Stimulated activated naive CD8-positive, alpha-beta T cell treated with anti-CD3 and anti-CD28 coated beads, Interleukin-15, amount 100 ng/mL, for 72 hours (primary cell): Measurements from ENCODE around the gene SPPL2A.
A peak's percentile ranks its signal among the peaks of the same experiment; 100 is the strongest.
"Not testable (repeated sequence)": the region's sequence is repeated elsewhere in the genome, so short reads cannot be mapped to it uniquely, and the experiment has no call there.

Experiments used
- ATAC-seq: fragments of 150-1000 bp; cut with Tn5 transposase; 2 replicates; pipeline ENCODE4 v1.10.0; 2021; ENCODE audit warnings: mild to moderate bottlenecking, moderate library complexity
- DNase-seq, 2 donors: peaks; one replicate each; pipeline ENCODE4 v3.0.0; 2021 to 2022
- H3K27ac Mint-ChIP-seq, 2 donors: one replicate each; pipeline ENCODE4 v1.8.0; 2022; ENCODE audit warnings: mild to moderate bottlenecking in 2 of 2, mixed read lengths in 2 of 2, moderate library complexity in 2 of 2
- H3K27me3 Mint-ChIP-seq: one replicate; pipeline ENCODE4 v1.8.0; 2022; ENCODE audit warnings: mixed read lengths
- H3K4me1 Mint-ChIP-seq: one replicate; pipeline ENCODE4 v1.8.0; 2022; ENCODE audit warnings: mild to moderate bottlenecking, mixed read lengths
- H3K4me3 Mint-ChIP-seq, 2 donors: one replicate each; pipeline ENCODE4 v1.8.0; 2022; ENCODE audit warnings: mild to moderate bottlenecking in 2 of 2, mixed read lengths in 2 of 2, moderate library complexity in 1 of 2
- H3K9me3 Mint-ChIP-seq, 2 donors: one replicate each; pipeline ENCODE4 v1.8.0; 2022; ENCODE audit warnings: mixed read lengths in 2 of 2

SPPL2A gene

GRCh38 chr15:50765195-50765967 lies at the start of gene SPPL2A:
TSS of gene SPPL2A (minus strand) at chr15:50765706. CDS start at chr15:50765533, 173 bp downstream.
- Mint-ChIP-seq H3K9me3 (no peaks in the 10 kb centered on the region), H3K4me1 (peaks cover 75% of the 10 kb centered on the region)

GRCh38 chr15:50814634-50815033 lies 49.1 kb upstream of the SPPL2A start:
- Mint-ChIP-seq H3K9me3 (no peaks in the 10 kb centered on the region), H3K27ac (no peak overlapping the region), H3K27me3 (no peaks in the 10 kb centered on the region), H3K4me3 (no peak overlapping the region), H3K4me1 (no peaks in the 10 kb centered on the region)
- DNase-seq (no peak), ATAC-seq (no peak)

More at GRCh38 chr15:50765195-50765967, at the start of gene SPPL2A:
- ATAC-seq = peak; percentile 97
- no peaks in the 10 kb centered on the region for H3K27me3 Mint-ChIP-seq
- peak within 1 kb of the TSS; percentile 98 for H3K27ac Mint-ChIP-seq
- H3K4me3 Mint-ChIP-seq = peak within 1 kb of the TSS; percentile 86 to 94
- DNase-seq = peak; percentile 86

GRCh38 chr15:50813865-50814264 lies 48.4 kb upstream of the SPPL2A start:
- no peaks in the 10 kb centered on the region for H3K4me1 Mint-ChIP-seq
- no peak overlapping the region for H3K27ac Mint-ChIP-seq
- H3K27me3 Mint-ChIP-seq = peaks cover 3% of the 10 kb centered on the region
- no peaks in the 10 kb centered on the region for H3K9me3 Mint-ChIP-seq
- DNase-seq (no peak), ATAC-seq (no peak)
- H3K4me3 Mint-ChIP-seq = no peak overlapping the region

GRCh38 chr15:50813089-50813488 lies 47.6 kb upstream of the SPPL2A start:
- ATAC-seq (no peak), DNase-seq (no peak)
- Mint-ChIP-seq H3K4me3 (no peak overlapping the region), H3K27ac (no peak overlapping the region), H3K4me1 (no peaks in the 10 kb centered on the region), H3K27me3 (peaks cover 7% of the 10 kb centered on the region), H3K9me3 (no peaks in the 10 kb centered on the region)

GRCh38 chr15:50812181-50812506 lies 46.6 kb upstream of the SPPL2A start:
- not testable (repeated sequence) for H3K9me3 Mint-ChIP-seq, H3K27me3 Mint-ChIP-seq

GRCh38 chr15:50811461-50812180 lies 46.1 kb upstream of the SPPL2A start:
- H3K27me3 Mint-ChIP-seq, H3K27ac Mint-ChIP-seq, DNase-seq, H3K9me3 Mint-ChIP-seq, H3K4me3 Mint-ChIP-seq, H3K4me1 Mint-ChIP-seq, ATAC-seq: not testable (repeated sequence)

More at GRCh38 chr15:50812181-50812506, 46.6 kb upstream of the SPPL2A start:
- not testable (repeated sequence) for DNase-seq, H3K4me1 Mint-ChIP-seq, H3K27ac Mint-ChIP-seq, H3K4me3 Mint-ChIP-seq, ATAC-seq

GRCh38 chr15:50810128-50810527 lies 44.6 kb upstream of the SPPL2A start:
- H3K27ac Mint-ChIP-seq = no peak overlapping the region
- DNase-seq (no peak), ATAC-seq (no peak)
- H3K4me3 Mint-ChIP-seq = no peak overlapping the region
- H3K27me3 Mint-ChIP-seq = peaks cover 7% of the 10 kb centered on the region
- no peaks in the 10 kb centered on the region for H3K9me3 Mint-ChIP-seq
- H3K4me1 Mint-ChIP-seq = no peaks in the 10 kb centered on the region

- Mint-ChIP-seq H3K4me1 (no peaks in the 10 kb centered on the region), H3K27ac (no peak overlapping the region), H3K4me3 (no peak overlapping the region), H3K9me3 (no peaks in the 10 kb centered on the region), H3K27me3 (peaks cover 7% of the 10 kb centered on the region)
- no peak for DNase-seq
- ATAC-seq = no peak
Measured at GRCh38 chr15:50808728-50809127, 43.2 kb upstream of the SPPL2A start.

GRCh38 chr15:50803479-50804180 lies 38.1 kb upstream of the SPPL2A start:
- Mint-ChIP-seq H3K4me3 (no peak overlapping the region), H3K27ac (peak overlapping the region in 1 of 2 donors; percentile 35)

GRCh38 chr15:50800715-50801114 lies 35.2 kb upstream of the SPPL2A start:
- Mint-ChIP-seq H3K27me3 (no peaks in the 10 kb centered on the region), H3K4me3 (no peak overlapping the region), H3K27ac (no peak overlapping the region), H3K4me1 (no peaks in the 10 kb centered on the region), H3K9me3 (no peaks in the 10 kb centered on the region)
- ATAC-seq (no peak), DNase-seq (no peak)

More at GRCh38 chr15:50803479-50804180, 38.1 kb upstream of the SPPL2A start:
- ATAC-seq = no peak
- Mint-ChIP-seq H3K27me3 (peaks cover 2% of the 10 kb centered on the region), H3K9me3 (no peaks in the 10 kb centered on the region), H3K4me1 (no peaks in the 10 kb centered on the region)
- DNase-seq = no peak

- Mint-ChIP-seq H3K27ac (no peak overlapping the region), H3K9me3 (no peaks in the 10 kb centered on the region), H3K4me3 (no peak overlapping the region), H3K27me3 (no peaks in the 10 kb centered on the region), H3K4me1 (no peaks in the 10 kb centered on the region)
- ATAC-seq = no peak
- no peak for DNase-seq
Measured at GRCh38 chr15:50798684-50799083, 33.2 kb upstream of the SPPL2A start.

- Mint-ChIP-seq H3K4me1 (no peaks in the 10 kb centered on the region), H3K4me3 (no peak overlapping the region), H3K27ac (no peak overlapping the region), H3K27me3 (no peaks in the 10 kb centered on the region), H3K9me3 (no peaks in the 10 kb centered on the region)
- ATAC-seq = no peak
- DNase-seq = no peak
Measured at GRCh38 chr15:50797926-50798325, 32.4 kb upstream of the SPPL2A start.

GRCh38 chr15:50791486-50791885 lies 26.0 kb upstream of the SPPL2A start:
- H3K9me3 Mint-ChIP-seq = no peaks in the 10 kb centered on the region

GRCh38 chr15:50790778-50791453 lies 25.4 kb upstream of the SPPL2A start:
- Mint-ChIP-seq H3K4me3 (no peak overlapping the region), H3K27ac (no peak overlapping the region), H3K4me1 (no peaks in the 10 kb centered on the region), H3K27me3 (no peaks in the 10 kb centered on the region), H3K9me3 (no peaks in the 10 kb centered on the region)
- DNase-seq (no peak), ATAC-seq (no peak)

More at GRCh38 chr15:50791486-50791885, 26.0 kb upstream of the SPPL2A start:
- DNase-seq (no peak), ATAC-seq (no peak)
- no peaks in the 10 kb centered on the region for H3K27me3 Mint-ChIP-seq
- no peaks in the 10 kb centered on the region for H3K4me1 Mint-ChIP-seq
- H3K4me3 Mint-ChIP-seq = no peak overlapping the region
- no peak overlapping the region for H3K27ac Mint-ChIP-seq

GRCh38 chr15:50786871-50787270 lies 21.4 kb upstream of the SPPL2A start:
- Mint-ChIP-seq H3K4me1 (no peaks in the 10 kb centered on the region), H3K4me3 (no peak overlapping the region), H3K9me3 (no peaks in the 10 kb centered on the region), H3K27me3 (no peaks in the 10 kb centered on the region), H3K27ac (no peak overlapping the region)
- no peak for DNase-seq
- no peak for ATAC-seq
